ENCODE results near the gene ACP7. TPM values are rescaled to one million over a fixed set of nuclear protein-coding genes. Genes with fewer than 3 reads are reported as not detected.
A peak's percentile ranks its signal among the peaks of the same experiment; 100 is the strongest.

ACP7 gene
- total and polyA plus RNA-seq, 10 of the 15 experiments (the other 5 are each of a cell fraction or from before 2014, with no cell fraction given): not detected

- TF ChIP-seq ZBTB4 (CRISPR knock-in tag; IDR thresholded peaks at IDR 0.05) (no peak), MEF2A (IDR thresholded peaks at IDR 0.05; ENCODE audit: insufficient read depth, low read depth, low read length) (no peak), NR2F1 (conservative IDR thresholded peaks at IDR 0.05) (peak; percentile 100), ZZZ3 (IDR thresholded peaks at IDR 0.05; ENCODE audit: control insufficient read depth, insufficient read length, low read depth) (no peak), KLF5 (IDR thresholded peaks at IDR 0.05; ENCODE audit: partially characterized antibody) (peak; percentile 71), TCF12 (IDR thresholded peaks at IDR 0.05; ENCODE audit: low read depth, low read length) (0 out of 2 replicates have a peak, but pooled peaks have one; percentile 15), ZBED1 (IDR thresholded peaks at IDR 0.05; ENCODE audit: borderline replicate concordance) (no peak), RUNX3 (IDR thresholded peaks at IDR 0.05; ENCODE audit: low read length) (peak; percentile 41; the same call in 1 of the 2 replicates), HCFC1 (IDR thresholded peaks at IDR 0.05; ENCODE audit: low read length) (no peak), ZNF207 (IDR thresholded peaks at IDR 0.05; ENCODE audit: borderline replicate concordance) (peak; percentile 41; the same call in 1 of the 2 replicates), E4F1 (IDR thresholded peaks at IDR 0.05; ENCODE audit: borderline replicate concordance, partially characterized antibody) (no peak), CBX5 (IDR thresholded peaks at IDR 0.05; ENCODE audit: low read depth) (no peak), PML (IDR thresholded peaks at IDR 0.05; ENCODE audit: low read length) (peak; percentile 50; the same call in 1 of the 2 replicates), SPI1 (IDR thresholded peaks at IDR 0.05; ENCODE audit: borderline replicate concordance, insufficient read depth, low read depth, low read length) (no peak), FOS (IDR thresholded peaks at IDR 0.05; ENCODE audit: borderline replicate concordance, extremely low read depth, insufficient read length) (peak; percentile 61), BRCA1 (IDR thresholded peaks at IDR 0.05; ENCODE audit: low read depth, low read length) (no peak), POU2F2 (IDR thresholded peaks at IDR 0.05; ENCODE audit: borderline replicate concordance, low read depth, low read length) (peak; percentile 43; the same call in 1 of the 3 replicates), CHD1 (IDR thresholded peaks at IDR 0.05; ENCODE audit: low read depth, low read length) (0 out of 2 replicates have a peak, but pooled peaks have one; percentile 54), MYC (IDR thresholded peaks at IDR 0.05; ENCODE audit: insufficient read depth, insufficient read length, insufficient replicate concordance, low read length, severe bottlenecking) (no peak), TAF1 (IDR thresholded peaks at IDR 0.05; ENCODE audit: borderline replicate concordance, low read depth, low read length) (peak; percentile 91), TBL1XR1 (IDR thresholded peaks at IDR 0.05; ENCODE audit: low read depth, low read length) (no peak), CEBPB (IDR thresholded peaks at IDR 0.05; ENCODE audit: borderline replicate concordance in 1 of 2, low read depth in 2 of 2, low read length in 2 of 2) (no peak), RELB (IDR thresholded peaks at IDR 0.05; ENCODE audit: low read depth) (peak; percentile 92), GATAD2B (conservative IDR thresholded peaks at IDR 0.05; ENCODE audit: low read depth) (peak; percentile 77; the same call in 1 of the 2 replicates)
Measured at GRCh38 chr19:39125554-39126311, 41.6 kb downstream of the ACP7 start, which contains the start of gene PAK4 (continued).
